Vagina (tissue), 2 donors: ENCODE results near the gene NRG3. TPM values are rescaled to one million over a fixed set of nuclear protein-coding genes. Genes with fewer than 3 reads are reported as not detected.

Experiments
- DNase-seq, 2 donors: peaks; one replicate each; pipeline ENCODE4 v3.0.0-alpha.2; 2017; ENCODE audit errors: extremely low spot score in 2 of 2
- H3K27ac ChIP-seq: fragments of 200-600 bp; sonication (generic); one replicate; pipeline ENCODE4 v1.5.1; 2019
- H3K27me3 ChIP-seq: fragments of 200-600 bp; sonication (generic); one replicate; pipeline ENCODE4 v1.5.1; 2019
- H3K36me3 ChIP-seq, 2 donors: fragments of 200-600 bp; sonication (generic); one replicate each; pipeline ENCODE4 v1.5.1; 2017 to 2019
- H3K4me1 ChIP-seq: fragments of 200-600 bp; sonication (generic); one replicate; pipeline ENCODE4 v1.5.1; 2019
- H3K4me3 ChIP-seq, 2 donors: fragments of 200-600 bp; sonication (generic); 1 replicate in 1 of 2; 2 replicates in 1 of 2; pipeline ENCODE4 v1.5.1; 2016 to 2019
- H3K9me3 ChIP-seq: fragments of 200-600 bp; sonication (generic); one replicate; pipeline ENCODE4 v1.5.1; 2019
- POLR2A ChIP-seq, 2 donors: fragments of 450-650 bp; IDR thresholded peaks; one replicate each; pipeline ENCODE4 v1.6.1; 2017; ENCODE audit warnings: antibody characterized with exemption in 2 of 2, mild to moderate bottlenecking in 2 of 2, moderate library complexity in 2 of 2
- POLR2AphosphoS5 ChIP-seq, 2 donors: sonication (generic); formaldehyde crosslinking; IDR thresholded peaks; one replicate each; pipeline ENCODE4 v1.9.0; 2017; ENCODE audit warnings: antibody characterized with exemption in 2 of 2, mild to moderate bottlenecking in 2 of 2, low read depth in 1 of 2; ENCODE audit not compliant: insufficient read depth in 1 of 2
- intact Hi-C: fragments of 100-400 bp; cut with DNase I; formaldehyde crosslinking; loops from one replicate; pipeline ENCODE4 v1.15.1; 2023
- total RNA-seq: library from RNA; depleted of rRNA; stranded (reverse); fragments of >200 nt; gene quantifications from one replicate; pipeline ENCODE4 v1.2.3, GENCODE V29; 2016
- TF ChIP-seq, protein P1 (sequence below), 3 experiments: fragments of 450-650 bp in 2 of 3; fragments of 200-600 bp in 1 of 3; sonication (generic) in 1 of 3; IDR thresholded peaks; one replicate each; pipeline ENCODE4 v1.5.1; 2017 to 2019; ENCODE audit warnings: antibody characterized with exemption in 3 of 3, mild to moderate bottlenecking in 2 of 3, moderate library complexity in 2 of 3

Gene NRG3
- total RNA-seq, 1 donor from 2014 or later: not detected

DNA sequence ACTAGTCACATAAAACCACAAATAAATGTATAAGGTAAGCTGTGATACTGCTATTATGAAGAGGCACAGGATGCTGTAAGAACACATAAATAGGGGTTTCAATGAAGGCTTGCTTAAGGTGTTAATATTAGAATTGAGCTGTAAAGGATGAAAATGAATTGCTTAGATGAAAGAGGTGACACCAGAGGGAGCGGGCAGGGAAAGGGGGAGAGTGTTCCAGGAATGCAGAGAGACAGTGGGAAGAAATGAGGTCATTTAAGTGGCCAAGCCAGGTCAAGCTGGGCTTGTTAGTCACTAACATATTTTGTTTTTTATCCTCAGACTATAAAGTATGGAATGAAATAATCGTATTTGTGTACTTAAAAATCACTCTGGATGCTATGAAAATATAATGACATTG, 193.5 kb downstream of the NRG3 start:
- Histone ChIP-seq H3K4me3 (no peak overlapping the region), H3K9me3 (no peaks in the 10 kb centered on the region), H3K4me1 (no peaks in the 10 kb centered on the region), H3K27ac (no peak overlapping the region), H3K27me3 (no peaks in the 10 kb centered on the region), H3K36me3 (no peaks in the 10 kb centered on the region)
- intact Hi-C loops: no loop called here
- TF ChIP-seq POLR2AphosphoS5 (IDR thresholded peaks at IDR 0.05; ENCODE audit: insufficient read depth in 1 of 2, low read depth in 1 of 2) (no peak), POLR2A (IDR thresholded peaks at IDR 0.05) (no peak)
- TF ChIP-seq, protein P1, sequence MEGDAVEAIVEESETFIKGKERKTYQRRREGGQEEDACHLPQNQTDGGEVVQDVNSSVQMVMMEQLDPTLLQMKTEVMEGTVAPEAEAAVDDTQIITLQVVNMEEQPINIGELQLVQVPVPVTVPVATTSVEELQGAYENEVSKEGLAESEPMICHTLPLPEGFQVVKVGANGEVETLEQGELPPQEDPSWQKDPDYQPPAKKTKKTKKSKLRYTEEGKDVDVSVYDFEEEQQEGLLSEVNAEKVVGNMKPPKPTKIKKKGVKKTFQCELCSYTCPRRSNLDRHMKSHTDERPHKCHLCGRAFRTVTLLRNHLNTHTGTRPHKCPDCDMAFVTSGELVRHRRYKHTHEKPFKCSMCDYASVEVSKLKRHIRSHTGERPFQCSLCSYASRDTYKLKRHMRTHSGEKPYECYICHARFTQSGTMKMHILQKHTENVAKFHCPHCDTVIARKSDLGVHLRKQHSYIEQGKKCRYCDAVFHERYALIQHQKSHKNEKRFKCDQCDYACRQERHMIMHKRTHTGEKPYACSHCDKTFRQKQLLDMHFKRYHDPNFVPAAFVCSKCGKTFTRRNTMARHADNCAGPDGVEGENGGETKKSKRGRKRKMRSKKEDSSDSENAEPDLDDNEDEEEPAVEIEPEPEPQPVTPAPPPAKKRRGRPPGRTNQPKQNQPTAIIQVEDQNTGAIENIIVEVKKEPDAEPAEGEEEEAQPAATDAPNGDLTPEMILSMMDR (IDR thresholded peaks at IDR 0.05): no peak
- DNase-seq: no peak

DNA sequence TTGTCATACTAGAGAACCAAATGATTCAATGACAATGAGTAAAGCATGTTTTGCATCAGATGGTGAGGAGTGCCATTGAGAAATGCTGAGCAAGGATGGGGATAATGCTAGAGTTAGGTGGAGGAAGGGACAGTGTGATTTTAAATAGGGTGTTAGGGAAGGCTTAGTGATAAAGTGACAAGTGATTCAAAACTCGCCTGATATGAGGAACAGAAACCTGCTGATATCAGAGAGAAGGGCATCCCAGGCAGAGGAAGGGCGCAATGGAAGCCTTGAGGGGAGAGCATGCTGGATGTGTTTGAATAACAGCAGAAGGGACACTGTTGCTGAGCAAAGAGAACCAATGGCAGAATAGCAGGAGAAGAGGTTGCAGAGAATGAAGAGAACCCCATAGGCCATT, 196.2 kb downstream of the NRG3 start:
- TF ChIP-seq POLR2AphosphoS5 (IDR thresholded peaks at IDR 0.05; ENCODE audit: insufficient read depth in 1 of 2, low read depth in 1 of 2) (no peak), POLR2A (IDR thresholded peaks at IDR 0.05) (no peak)
- TF ChIP-seq, protein P1 (IDR thresholded peaks at IDR 0.05): no peak
- intact Hi-C loops: no loop called here
- no peak overlapping the region for H3K27ac ChIP-seq
- no peaks in the 10 kb centered on the region for H3K4me1 ChIP-seq
- no peak for DNase-seq
- H3K4me3 ChIP-seq: no peak overlapping the region
- H3K36me3 ChIP-seq: no peaks in the 10 kb centered on the region
- H3K9me3 ChIP-seq: no peaks in the 10 kb centered on the region
- H3K27me3 ChIP-seq: no peaks in the 10 kb centered on the region

DNA sequence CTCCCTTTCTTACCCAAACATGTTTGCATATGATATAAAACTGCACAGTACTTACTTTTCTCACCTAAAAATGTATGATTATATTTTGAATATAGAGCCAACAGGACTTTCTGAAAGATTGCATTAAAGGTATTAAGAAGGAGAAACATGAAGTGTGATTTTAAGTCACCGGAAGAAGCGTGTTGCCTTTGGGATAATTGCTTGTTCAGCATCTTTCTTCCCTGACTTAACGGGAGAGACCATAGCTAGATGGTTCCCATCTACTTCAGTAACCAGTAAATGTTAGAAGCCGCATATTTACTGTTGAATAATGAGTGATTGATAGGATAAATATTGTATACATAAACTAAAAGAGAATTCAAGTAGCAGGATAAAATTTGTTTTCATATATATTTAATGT, 197.1 kb downstream of the NRG3 start:
- Histone ChIP-seq H3K36me3 (no peaks in the 10 kb centered on the region), H3K4me1 (no peaks in the 10 kb centered on the region), H3K27me3 (no peaks in the 10 kb centered on the region), H3K4me3 (no peak overlapping the region), H3K9me3 (no peaks in the 10 kb centered on the region), H3K27ac (no peak overlapping the region)
- intact Hi-C loops: no loop called here
- no peak for TF ChIP-seq POLR2AphosphoS5 (IDR thresholded peaks at IDR 0.05; ENCODE audit: insufficient read depth in 1 of 2, low read depth in 1 of 2)
- no peak for DNase-seq

DNA sequence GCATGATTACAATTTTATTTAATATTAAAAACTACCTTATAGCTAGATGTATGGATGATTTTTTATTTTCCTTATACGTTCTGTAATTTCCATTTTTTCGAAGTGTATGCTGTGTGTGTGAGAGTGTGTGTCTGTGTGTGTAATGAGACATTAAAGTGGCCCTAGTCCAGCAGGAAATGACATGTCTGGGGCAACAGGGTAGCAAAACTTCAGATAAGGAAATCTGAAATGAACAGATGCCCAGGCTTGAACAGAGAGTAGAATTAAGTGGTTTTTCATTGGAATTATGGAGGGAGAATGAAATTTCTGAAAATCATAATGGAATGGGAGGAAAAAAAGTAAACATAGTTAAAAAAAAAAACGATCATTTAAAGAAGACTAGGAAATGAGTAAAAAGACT, 200.6 kb downstream of the NRG3 start:
- DNase-seq: no peak
- Histone ChIP-seq H3K4me3 (no peak overlapping the region), H3K4me1 (no peaks in the 10 kb centered on the region), H3K27ac (no peak overlapping the region), H3K36me3 (no peaks in the 10 kb centered on the region), H3K27me3 (no peaks in the 10 kb centered on the region), H3K9me3 (no peaks in the 10 kb centered on the region)
- TF ChIP-seq, protein P1 (IDR thresholded peaks at IDR 0.05): no peak
- TF ChIP-seq POLR2A (IDR thresholded peaks at IDR 0.05): no peak
- no peak for TF ChIP-seq POLR2AphosphoS5 (IDR thresholded peaks at IDR 0.05; ENCODE audit: insufficient read depth in 1 of 2, low read depth in 1 of 2)
- intact Hi-C loops: no loop called here

DNA sequence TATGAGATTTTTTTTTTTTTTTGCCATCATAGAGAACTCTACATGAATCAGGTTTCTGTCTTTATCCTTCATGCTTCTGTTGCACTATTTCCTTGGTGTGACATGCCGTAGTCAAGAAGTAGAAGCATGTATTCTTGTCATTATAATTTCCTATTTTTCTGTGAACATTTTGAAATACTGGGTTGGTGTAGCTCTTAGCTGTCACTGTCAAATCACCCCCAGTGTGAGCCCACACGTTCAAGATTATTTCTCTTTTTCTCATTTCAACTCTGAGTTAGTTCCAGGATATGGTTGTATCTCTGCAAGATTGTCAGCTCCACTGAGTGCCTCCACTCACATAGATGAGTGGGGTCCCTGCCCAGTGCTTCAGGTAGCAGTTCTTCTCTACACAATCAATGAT, 209.5 kb downstream of the NRG3 start:
- DNase-seq: no peak
- no peaks in the 10 kb centered on the region for H3K36me3 ChIP-seq
- H3K27me3 ChIP-seq: no peaks in the 10 kb centered on the region
- intact Hi-C loops: no loop called here
- H3K4me1 ChIP-seq: no peaks in the 10 kb centered on the region
- no peak overlapping the region for H3K27ac ChIP-seq
- no peak overlapping the region for H3K4me3 ChIP-seq
- no peaks in the 10 kb centered on the region for H3K9me3 ChIP-seq
- TF ChIP-seq, protein P1 (IDR thresholded peaks at IDR 0.05): no peak
- TF ChIP-seq POLR2A (IDR thresholded peaks at IDR 0.05) (no peak), POLR2AphosphoS5 (IDR thresholded peaks at IDR 0.05; ENCODE audit: insufficient read depth in 1 of 2, low read depth in 1 of 2) (no peak)

DNA sequence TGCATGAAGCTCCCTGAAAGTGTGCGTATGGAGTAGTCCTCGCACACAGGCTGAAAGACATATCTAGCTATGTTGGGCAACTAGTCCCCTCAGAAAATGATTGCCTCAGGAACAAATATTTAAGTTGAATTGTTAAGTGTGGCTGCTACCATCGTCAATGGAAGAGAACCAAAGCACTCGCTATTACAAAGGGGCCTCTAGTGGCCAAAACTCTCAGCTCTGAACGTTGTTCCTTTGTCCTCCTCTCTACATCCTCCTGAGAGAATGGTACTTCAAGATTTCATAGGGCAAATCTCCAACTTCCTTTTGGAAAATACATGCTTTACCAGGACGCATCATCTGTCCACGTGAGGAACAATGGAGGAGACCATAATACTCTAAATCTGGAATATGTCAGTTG, 209.9 kb downstream of the NRG3 start:
- TF ChIP-seq, protein P1 (IDR thresholded peaks at IDR 0.05): no peak
- TF ChIP-seq POLR2AphosphoS5 (IDR thresholded peaks at IDR 0.05; ENCODE audit: insufficient read depth in 1 of 2, low read depth in 1 of 2) (no peak), POLR2A (IDR thresholded peaks at IDR 0.05) (no peak)
- Histone ChIP-seq H3K4me3 (no peak overlapping the region), H3K36me3 (no peaks in the 10 kb centered on the region), H3K27ac (no peak overlapping the region), H3K4me1 (no peaks in the 10 kb centered on the region), H3K9me3 (no peaks in the 10 kb centered on the region), H3K27me3 (no peaks in the 10 kb centered on the region)
- DNase-seq: no peak
- intact Hi-C loops: no loop called here
